IPS-20b (cell line): ENCODE measurements around the gene GNAT1.

ENCODE experiments used
- H3K27ac ChIP-seq: one replicate; pipeline ENCODE4 v1.5.1; 2013; ENCODE audit warnings: low read length
- H3K27me3 ChIP-seq: 2 replicates; pipeline ENCODE4 v1.6.1; 2013; ENCODE audit warnings: mild to moderate bottlenecking, low read length, inconsistent platforms; ENCODE audit not compliant: insufficient read depth
- H3K36me3 ChIP-seq: 2 replicates; pipeline ENCODE4 v1.6.1; 2013; ENCODE audit warnings: low read depth, mild to moderate bottlenecking, inconsistent platforms, low read length, moderate library complexity; ENCODE audit not compliant: insufficient read depth
- H3K4me1 ChIP-seq: 2 replicates; pipeline ENCODE4 v1.6.1; 2013; ENCODE audit warnings: mild to moderate bottlenecking, control low read depth, inconsistent platforms, low read length, moderate library complexity; ENCODE audit not compliant: insufficient read depth
- H3K4me3 ChIP-seq: 2 replicates; pipeline ENCODE4 v1.5.1; 2013; ENCODE audit warnings: mild to moderate bottlenecking, low read length, inconsistent platforms
- H3K9ac ChIP-seq: 2 replicates; pipeline ENCODE4 v1.6.1; 2013; ENCODE audit warnings: low read depth, mild to moderate bottlenecking, inconsistent platforms, low read length, moderate library complexity
- H3K9me3 ChIP-seq: 2 replicates; pipeline ENCODE4 v1.6.1; 2013; ENCODE audit warnings: mild to moderate bottlenecking, low read depth, low read length, inconsistent platforms; ENCODE audit not compliant: insufficient read depth

GNAT1 gene

DNA sequence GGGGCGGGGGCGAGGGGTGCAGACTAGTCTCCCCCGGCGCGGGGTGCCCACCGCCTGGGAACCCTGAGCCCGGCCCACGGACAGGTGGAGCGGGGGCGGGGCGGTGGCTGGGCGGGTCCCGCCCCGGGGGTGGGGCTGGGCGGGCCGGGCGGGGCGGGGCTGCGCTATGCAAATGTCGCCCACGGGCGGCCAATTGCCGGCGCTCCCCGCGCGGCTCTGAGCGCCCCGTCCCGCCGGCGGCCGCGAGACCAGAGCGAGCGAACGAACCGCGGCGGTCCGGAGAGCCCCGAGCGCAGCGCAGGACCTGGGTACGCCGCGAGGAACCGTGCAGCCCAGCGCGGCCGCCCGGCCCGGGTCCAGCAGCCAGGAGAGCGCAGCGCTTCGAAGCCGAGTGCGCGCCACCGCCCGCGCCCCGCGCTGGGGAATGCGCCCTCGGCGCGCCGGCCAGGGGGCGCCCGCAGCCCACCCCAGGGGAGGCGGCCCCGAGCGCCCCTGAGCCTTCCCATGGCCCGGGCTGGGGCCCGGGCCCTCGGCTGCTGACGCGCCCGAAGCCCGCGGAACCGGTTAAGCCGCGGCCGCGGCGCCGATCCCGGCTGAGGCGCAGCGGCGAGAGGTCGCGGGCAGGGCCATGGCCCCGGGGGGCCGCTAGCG lies 36.4 kb upstream of the GNAT1 start, which contains the start of gene SEMA3F:
TSS of gene SEMA3F (plus strand) at position 485 of the 651 bp plus-strand sequence. CDS start 4,299 bp downstream, outside the sequence.
- Histone ChIP-seq H3K9me3 (no peaks in the 10 kb centered on the region), H3K4me1 (peaks cover 25% of the 10 kb centered on the region; the same call in 1 of the 2 replicates), H3K27me3 (peaks cover 36% of the 10 kb centered on the region), H3K27ac (no peak within 1 kb of the TSS), H3K9ac (peak within 1 kb of the TSS; percentile 90), H3K4me3 (peak within 1 kb of the TSS; percentile 90), H3K36me3 (peaks cover 5% of the 10 kb centered on the region; the same call in 1 of the 2 replicates)

DNA sequence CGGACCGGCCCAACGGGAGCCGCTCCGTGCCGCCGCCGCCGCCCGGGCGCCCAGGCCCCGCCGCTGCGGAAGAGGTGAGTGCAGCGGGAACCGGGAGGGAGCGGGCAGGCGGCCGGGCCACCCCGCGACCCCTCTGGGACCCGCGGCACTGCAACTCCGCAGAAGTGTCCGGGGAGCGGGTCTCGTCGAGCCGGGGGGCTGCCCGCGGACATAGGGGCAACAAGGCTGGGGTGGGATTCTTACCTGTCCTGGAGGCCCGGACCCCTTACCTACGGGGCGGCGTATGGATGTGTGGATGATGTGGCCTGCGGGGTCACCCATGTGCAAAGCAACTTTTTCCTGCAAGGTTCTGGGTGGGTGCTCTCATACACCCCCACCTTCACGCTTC lies 35.9 kb upstream of the GNAT1 start:
- Histone ChIP-seq H3K27ac (no peak overlapping the region), H3K4me3 (peak overlapping the region; percentile 90), H3K9ac (peak overlapping the region; percentile 90), H3K9me3 (no peaks in the 10 kb centered on the region), H3K36me3 (peaks cover 10% of the 10 kb centered on the region; the same call in 1 of the 2 replicates), H3K4me1 (peaks cover 23% of the 10 kb centered on the region; the same call in 1 of the 2 replicates), H3K27me3 (peaks cover 36% of the 10 kb centered on the region)

DNA sequence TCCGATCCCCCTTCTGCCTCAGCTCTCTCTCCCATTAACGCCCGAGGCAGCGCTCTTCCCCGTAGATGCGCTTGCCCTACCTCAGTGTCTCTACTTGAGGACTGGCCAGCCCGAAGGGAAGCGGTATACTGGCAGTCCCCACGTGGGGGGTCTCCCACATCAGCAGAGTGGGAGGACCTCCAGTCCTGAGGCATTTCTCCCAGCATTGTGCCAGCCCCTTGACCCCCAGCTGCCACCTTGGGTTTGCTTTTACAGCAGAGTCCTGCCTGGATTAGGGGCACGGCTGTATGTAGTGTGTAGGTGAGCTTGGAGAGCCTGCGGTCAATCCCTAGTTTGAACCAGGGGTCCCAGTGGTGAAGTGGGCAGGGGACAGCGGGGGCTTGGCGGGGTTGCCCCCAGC lies 35.5 kb upstream of the GNAT1 start:
- peak overlapping the region; percentile 90 for H3K9ac ChIP-seq
- peaks cover 11% of the 10 kb centered on the region; the same call in 1 of the 2 replicates for H3K36me3 ChIP-seq
- peaks cover 21% of the 10 kb centered on the region; the same call in 1 of the 2 replicates for H3K4me1 ChIP-seq
- H3K9me3 ChIP-seq, result no peaks in the 10 kb centered on the region
- H3K27me3 ChIP-seq, result peaks cover 36% of the 10 kb centered on the region
- H3K4me3 ChIP-seq, result peak overlapping the region; percentile 90
- no peak overlapping the region for H3K27ac ChIP-seq

DNA sequence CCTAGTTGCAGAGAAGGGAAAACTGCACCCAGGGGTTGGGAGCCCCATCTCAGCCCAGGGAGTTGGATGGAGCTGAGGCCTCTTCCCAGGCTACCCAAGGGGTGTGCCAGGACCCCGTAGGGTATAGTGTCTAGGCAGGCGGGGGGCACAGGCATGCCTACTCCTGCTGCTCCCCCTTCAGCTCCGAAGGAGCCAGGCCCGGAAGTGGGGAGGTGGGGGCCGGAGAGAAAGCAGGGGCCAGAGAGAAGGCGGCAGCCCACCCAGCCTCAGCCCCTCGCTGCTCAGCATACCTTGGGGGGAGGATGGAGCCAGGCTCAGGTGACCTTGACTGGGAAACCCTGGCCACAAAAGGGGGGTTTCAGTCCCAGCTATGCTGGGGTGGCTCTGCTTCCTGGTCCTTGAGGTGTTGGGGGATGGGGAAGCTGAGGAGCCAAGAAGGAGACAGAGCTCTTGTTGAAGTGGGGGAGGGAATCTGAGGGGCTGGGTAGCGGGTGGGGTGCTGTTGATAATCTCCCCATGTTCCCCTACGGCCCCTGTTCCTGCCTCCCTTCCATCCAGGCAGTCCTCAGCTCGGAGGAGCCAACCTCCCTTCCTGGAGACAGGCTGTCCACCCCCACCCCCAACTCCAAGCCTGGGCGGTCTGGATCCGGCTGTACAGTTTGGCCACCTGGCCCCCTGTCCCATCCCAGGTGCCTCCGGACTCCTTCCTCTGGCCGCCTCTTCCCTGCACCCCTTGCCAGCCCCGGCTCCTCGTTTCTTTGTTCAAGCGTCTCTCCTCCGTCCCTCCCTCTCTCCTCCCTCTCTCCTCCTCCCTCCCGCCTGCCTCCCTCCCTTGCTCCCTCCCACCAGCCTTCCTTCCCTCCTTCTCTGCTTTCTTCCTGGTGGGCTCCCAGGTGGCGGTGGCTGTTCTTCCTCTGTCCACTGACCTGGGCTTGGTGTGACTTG lies 34.6 kb upstream of the GNAT1 start:
- H3K27ac ChIP-seq, result peak overlapping the region; percentile 70
- H3K4me1 ChIP-seq, result peaks cover 15% of the 10 kb centered on the region; the same call in 1 of the 2 replicates
- H3K27me3 ChIP-seq, result peaks cover 36% of the 10 kb centered on the region
- H3K36me3 ChIP-seq, result peaks cover 16% of the 10 kb centered on the region; the same call in 1 of the 2 replicates
- no peaks in the 10 kb centered on the region for H3K9me3 ChIP-seq
- peak overlapping the region; percentile 90; the same call in 1 of the 2 replicates for H3K9ac ChIP-seq
- H3K4me3 ChIP-seq, result peak overlapping the region; percentile 90

DNA sequence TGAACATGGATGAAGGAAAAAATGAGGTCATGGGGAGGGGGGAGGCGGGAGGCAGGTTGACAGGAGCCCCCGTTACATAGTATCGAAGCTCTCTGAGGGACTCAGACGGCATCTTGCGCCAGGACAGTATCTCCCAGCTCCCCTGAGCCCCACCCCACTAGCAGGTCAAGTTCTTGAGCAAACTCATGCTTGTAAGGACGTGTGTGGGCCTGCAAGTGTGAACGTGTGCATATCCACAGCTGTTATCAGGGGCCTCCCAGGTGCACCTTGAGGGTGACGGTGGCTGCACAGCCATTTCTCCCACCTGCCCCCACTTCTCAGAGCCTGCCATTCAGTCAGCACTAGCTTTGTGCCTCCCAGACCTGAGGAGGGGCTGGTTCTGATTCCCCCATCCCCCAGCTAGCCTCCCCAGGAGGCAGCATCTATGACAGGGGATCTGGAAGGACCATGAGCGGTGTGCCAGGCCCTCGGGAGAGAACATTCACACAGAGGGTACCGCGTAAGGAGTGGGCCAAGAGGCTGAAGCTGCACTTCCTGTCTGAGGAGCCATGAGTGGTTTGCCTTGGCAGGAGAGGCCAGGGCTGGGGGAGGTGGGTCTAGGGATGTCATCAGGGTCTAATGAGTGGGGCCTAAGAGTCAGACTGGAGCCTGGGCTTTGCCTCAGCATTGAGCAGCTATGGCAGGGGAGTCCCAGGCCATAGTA lies 33.4 kb upstream of the GNAT1 start:
- H3K4me3 ChIP-seq, result peak overlapping the region; percentile 90; the same call in 1 of the 2 replicates
- peaks cover 24% of the 10 kb centered on the region; the same call in 1 of the 2 replicates for H3K36me3 ChIP-seq
- H3K27ac ChIP-seq, result peak overlapping the region; percentile 70
- H3K9me3 ChIP-seq, result no peaks in the 10 kb centered on the region
- H3K27me3 ChIP-seq, result peaks cover 31% of the 10 kb centered on the region
- H3K4me1 ChIP-seq, result peaks cover 15% of the 10 kb centered on the region; the same call in 1 of the 2 replicates
- peak overlapping the region; percentile 90; the same call in 1 of the 2 replicates for H3K9ac ChIP-seq

DNA sequence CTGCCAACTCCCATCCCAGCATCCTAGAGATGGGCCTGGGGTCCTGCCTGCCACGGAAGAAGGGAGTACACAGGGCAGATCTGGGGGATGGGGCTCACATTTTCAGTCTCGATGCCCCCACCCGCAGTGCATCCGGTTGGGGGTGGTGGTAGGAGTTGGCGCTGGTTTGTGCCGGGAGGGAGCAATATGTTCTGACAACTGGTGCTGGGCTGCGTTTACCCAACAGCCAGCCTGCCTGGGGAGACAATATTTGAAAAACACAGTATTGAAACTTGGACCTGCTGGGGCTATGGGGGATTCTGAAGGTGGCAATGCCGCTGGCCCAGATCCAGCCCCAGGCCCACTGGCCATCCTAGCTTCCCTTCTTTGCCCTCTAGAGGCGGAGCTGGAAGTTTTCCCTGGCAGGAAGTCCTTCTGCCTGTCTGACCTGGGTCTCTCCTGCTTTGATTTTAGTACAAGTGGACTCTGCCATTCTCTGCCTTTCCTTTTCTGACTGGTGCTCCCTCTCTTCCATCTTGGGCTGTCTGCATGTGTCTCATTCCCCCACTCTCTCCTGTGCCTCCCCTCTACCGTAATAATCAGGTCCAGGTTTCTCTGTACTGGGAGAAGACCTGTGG lies 32.8 kb upstream of the GNAT1 start:
- peaks cover 15% of the 10 kb centered on the region; the same call in 1 of the 2 replicates for H3K4me1 ChIP-seq
- no peak overlapping the region for H3K27ac ChIP-seq

DNA sequence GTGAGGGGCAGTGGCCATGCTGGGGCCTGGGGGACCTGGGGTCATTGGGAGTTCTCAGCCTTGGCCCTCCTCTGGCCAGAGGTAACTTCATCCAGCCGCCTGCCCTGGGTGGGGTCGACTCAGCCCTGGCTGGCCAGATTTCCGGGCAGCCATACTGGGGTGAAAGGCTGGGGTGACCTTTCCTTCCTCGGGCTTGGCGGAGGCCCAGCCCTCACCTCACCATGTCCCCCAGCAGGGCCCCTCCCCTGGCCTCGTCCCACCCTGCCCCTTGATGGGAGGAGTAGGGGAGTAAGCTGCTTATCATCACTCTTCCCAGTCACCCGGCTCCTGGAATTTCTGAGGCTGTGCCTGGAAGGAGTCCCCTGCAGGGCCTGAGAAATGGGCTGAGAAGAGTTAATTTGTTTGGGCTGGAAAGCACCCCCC lies 30.8 kb upstream of the GNAT1 start:
- H3K27ac ChIP-seq, result no peak overlapping the region
- no peak overlapping the region for H3K4me3 ChIP-seq
- H3K27me3 ChIP-seq, result peaks cover 13% of the 10 kb centered on the region
- no peaks in the 10 kb centered on the region for H3K9me3 ChIP-seq
- peaks cover 42% of the 10 kb centered on the region; the same call in 1 of the 2 replicates for H3K36me3 ChIP-seq
- H3K9ac ChIP-seq, result no peak overlapping the region
- H3K4me1 ChIP-seq, result peaks cover 23% of the 10 kb centered on the region

More for the DNA sequence above, 32.8 kb upstream of the GNAT1 start:
- no peaks in the 10 kb centered on the region for H3K9me3 ChIP-seq
- peaks cover 31% of the 10 kb centered on the region; the same call in 1 of the 2 replicates for H3K36me3 ChIP-seq
- H3K4me3 ChIP-seq, result no peak overlapping the region
- H3K27me3 ChIP-seq, result peaks cover 25% of the 10 kb centered on the region
- H3K9ac ChIP-seq, result no peak overlapping the region

DNA sequence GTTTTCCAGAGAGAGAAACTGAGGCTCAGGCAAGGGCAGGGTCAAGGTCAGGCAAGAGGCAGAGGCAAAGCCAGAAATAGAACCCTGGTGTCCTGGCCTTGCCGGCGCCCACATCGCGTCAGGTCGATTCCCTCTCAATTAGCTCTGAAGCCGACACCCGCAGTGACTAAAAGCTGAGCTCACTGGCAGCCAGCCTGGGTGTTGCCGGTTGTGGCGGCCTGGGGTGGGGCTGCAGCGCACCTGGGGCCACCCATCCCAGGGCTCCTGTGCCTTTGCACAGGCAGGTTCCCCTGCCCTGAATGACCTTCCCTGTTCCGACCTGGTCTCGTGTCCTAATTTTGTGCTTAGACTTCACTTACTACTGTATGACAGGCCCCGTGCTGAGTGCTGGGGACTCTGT lies 30.1 kb upstream of the GNAT1 start:
- Histone ChIP-seq H3K4me1 (peaks cover 23% of the 10 kb centered on the region), H3K4me3 (no peak overlapping the region), H3K27ac (no peak overlapping the region), H3K27me3 (peaks cover 6% of the 10 kb centered on the region), H3K9me3 (no peaks in the 10 kb centered on the region), H3K36me3 (peaks cover 42% of the 10 kb centered on the region; the same call in 1 of the 2 replicates), H3K9ac (no peak overlapping the region)

DNA sequence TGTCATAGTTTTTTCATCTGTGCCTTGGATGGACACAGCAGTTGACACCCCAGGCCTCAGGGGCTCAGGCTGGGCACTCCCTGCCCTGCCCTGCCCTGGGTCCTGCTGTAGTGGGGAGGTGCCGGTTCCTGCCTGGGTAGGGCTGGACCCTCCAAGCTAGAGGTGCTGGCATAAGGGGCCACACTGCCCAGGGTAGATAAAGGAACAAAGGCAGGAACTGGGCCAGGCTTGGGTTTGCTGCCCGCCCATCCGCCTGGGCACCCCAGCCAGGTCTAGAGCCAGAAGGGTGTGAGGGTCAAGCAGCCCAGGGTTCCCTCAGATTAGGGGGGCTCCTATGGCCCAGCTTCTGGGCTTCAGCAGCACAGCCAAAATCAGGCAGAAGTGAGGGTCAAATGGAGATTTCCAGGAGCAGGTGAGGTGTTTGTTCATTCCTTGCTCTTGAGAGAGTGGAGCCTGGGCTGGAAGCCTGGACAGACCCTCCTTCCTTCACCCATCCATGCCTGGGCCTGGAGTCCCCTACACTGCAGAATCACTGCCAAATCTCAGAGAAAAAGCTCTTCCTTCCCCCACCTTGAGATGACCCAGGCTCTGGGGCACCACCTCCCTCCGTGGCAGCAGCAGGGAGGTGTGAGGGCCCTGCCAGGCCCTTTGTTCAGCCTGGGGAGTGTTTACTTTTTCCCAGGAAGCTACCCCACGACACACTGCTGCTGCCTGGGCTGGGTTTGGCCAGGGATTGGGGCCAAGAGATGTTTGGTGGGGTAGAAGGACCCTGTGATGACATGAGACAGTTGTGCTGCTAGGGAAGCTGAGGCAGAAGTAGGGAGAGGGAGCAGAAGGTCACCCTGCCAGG lies 29.2 kb upstream of the GNAT1 start:
- H3K4me3 ChIP-seq, result no peak overlapping the region
- no peak overlapping the region for H3K9ac ChIP-seq
- H3K27me3 ChIP-seq, result no peaks in the 10 kb centered on the region
- H3K36me3 ChIP-seq, result peaks cover 42% of the 10 kb centered on the region; the same call in 1 of the 2 replicates
- no peak overlapping the region for H3K27ac ChIP-seq
- no peaks in the 10 kb centered on the region for H3K9me3 ChIP-seq
- H3K4me1 ChIP-seq, result peaks cover 28% of the 10 kb centered on the region
